DMS79 (cell line): Measurements from ENCODE around the gene CLEC19A.
"Not testable (repeated sequence)": the region's sequence is repeated elsewhere in the genome, so short reads cannot be mapped to it uniquely, and the experiment has no call there.

ENCODE experiments used
- DNase-seq: peaks from one replicate; lab custom pipeline; 2025; lab: John Stamatoyannopoulos, UW

Gene CLEC19A

GRCh38 chr16:19286827-19287226 lies 1.3 kb downstream of the CLEC19A start:
- no peak for DNase-seq

DNA sequence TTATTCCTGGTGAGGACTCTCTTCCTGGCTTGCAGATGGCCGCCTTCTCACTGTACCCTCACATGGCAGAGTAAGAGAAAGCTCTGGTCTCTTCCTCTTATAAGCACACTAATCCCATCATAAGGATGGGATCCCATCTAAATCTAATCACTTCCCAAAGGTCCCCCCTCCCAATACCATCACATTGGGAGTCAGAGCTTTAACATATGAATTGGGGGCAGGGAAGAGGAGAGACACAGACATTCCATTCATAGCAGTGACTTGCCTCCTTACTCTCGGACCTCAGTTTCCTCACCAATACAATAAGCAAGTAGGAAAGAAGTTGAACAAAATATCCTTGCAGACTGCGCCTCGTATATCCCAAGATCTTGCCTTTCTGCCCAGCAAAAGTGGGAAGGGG lies 1.7 kb downstream of the CLEC19A start:
- no peak for DNase-seq

DNA sequence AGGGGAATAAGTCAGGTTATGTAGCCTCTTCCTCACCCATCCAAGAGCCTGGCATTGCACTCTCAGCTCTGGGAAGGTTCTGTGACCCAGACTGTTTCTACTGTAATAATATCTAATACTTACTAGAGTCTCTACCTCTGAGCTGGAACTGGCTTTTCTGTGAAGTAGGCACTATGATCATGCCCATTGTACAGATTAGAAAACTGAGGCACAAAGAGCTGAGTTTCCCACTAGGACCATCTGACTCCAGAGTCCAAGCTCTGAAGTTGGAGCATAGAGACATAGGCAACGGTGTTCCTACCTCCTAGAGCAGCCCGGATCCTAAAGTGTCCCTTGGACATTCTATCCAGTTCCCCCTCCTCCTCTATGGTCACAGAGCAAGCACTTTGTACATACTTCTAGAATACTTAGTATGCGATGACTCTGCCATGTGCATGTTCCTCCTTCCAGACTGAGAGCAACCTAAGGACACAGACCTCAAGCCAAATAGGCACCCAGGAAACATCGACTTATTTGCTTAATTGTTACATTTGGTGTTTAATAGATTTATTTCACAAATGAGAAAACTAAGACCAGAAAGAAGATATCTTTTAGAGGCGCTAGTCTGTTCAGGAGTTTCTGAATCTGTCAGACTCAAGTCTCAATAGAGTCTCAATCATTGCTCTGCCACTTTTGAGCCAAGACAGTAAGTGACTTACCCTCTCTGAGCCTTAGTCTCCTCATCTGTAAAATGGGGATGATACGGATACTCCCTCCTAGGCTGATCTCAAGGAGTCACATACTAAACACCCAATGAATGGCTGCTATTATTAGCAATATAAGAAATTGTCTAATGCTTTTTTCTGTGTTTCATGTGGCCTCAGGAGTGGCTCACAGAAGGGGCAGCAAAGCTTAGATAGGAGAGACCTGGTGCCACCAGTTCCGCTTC lies 3.6 kb downstream of the CLEC19A start:
- DNase-seq, result no peak

DNA sequence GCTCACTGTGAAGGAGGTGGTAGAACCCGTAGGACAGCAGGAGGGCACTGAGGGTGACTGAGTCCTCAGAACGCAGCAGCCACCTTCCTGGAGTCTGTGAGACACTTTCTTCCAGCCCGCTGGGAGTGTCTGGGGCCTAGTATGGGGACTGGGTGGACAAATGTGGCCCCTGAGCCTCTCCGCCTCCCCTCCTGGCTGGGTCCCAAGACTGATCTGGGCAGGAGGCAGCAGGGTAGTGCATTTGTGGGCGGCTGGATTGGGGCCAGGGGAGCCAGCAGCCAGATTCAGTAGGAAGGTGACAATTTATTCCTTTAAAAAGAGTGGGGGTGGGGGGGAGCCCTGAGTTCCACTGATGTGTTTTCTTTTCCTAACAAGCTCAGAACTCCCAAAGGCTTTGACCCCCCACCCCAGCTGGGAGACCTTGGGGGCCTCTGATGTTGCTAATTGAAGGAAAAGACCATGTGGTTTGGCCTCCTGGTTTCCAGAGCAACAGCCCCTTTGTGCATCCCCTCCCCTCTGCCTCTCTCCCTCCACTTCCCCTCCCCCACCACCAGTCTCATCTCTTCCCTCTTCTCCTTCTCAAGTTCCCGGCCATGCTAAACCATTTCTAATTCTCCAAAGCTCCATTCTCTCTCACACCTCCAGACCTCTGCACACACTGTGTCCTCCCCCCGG lies 4.4 kb downstream of the CLEC19A start:
- DNase-seq, result no peak

GRCh38 chr16:19290860-19291259 lies 5.3 kb downstream of the CLEC19A start:
- no peak for DNase-seq

GRCh38 chr16:19291475-19291874 lies 5.9 kb downstream of the CLEC19A start:
- DNase-seq, result no peak

GRCh38 chr16:19292186-19292585 lies 6.7 kb downstream of the CLEC19A start:
- DNase-seq, result no peak

DNA sequence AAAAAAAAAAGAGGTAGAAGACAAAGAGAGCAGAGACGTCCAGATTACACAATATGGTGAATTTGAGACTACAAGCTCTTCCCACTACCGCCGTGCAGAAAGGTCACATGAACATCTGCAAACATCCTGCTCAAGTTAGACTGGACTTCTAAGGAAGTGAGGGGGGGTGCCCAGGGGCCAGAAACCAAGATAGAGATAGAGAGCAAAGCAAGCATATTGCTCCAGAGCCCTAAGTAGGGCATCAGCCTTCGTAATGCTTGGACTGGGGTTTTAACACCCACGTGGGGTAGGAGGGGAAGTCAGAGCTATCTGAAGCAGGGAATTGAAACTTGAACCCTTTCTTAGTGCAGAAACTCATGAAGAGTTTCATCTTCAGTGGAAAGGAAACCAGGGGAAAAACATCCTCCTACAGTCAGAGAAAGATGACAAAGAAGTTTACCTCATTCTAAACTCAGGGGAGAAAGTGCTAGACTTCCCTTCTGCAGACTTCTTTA lies 8.7 kb downstream of the CLEC19A start:
- DNase-seq, result no peak

DNA sequence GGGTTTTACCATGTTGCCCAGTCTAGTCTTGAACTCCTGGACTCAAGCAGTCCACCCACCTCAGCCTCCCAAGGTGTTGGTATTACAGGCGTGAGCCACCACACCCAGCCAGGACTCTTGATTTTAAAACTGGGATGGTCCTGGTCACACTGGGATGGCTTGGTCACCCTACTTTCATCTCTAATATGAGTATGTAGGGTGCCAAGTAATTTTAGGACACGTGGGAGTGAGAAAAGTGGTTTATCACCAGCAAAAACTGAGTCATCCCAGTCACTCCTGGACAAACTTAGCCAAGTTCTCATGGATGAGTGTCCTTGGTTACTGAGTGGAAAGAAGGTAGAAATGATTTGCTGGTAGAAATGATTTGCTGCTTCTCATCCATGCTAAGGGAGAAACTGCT lies 9.9 kb downstream of the CLEC19A start:
- no peak for DNase-seq

- no peak for DNase-seq
Measured at GRCh38 chr16:19297454-19297853, 11.9 kb downstream of the CLEC19A start.

- no peak for DNase-seq
Measured at GRCh38 chr16:19299565-19299964, 14.0 kb downstream of the CLEC19A start.

GRCh38 chr16:19301931-19302330 lies 16.4 kb downstream of the CLEC19A start:
- no peak for DNase-seq

DNA sequence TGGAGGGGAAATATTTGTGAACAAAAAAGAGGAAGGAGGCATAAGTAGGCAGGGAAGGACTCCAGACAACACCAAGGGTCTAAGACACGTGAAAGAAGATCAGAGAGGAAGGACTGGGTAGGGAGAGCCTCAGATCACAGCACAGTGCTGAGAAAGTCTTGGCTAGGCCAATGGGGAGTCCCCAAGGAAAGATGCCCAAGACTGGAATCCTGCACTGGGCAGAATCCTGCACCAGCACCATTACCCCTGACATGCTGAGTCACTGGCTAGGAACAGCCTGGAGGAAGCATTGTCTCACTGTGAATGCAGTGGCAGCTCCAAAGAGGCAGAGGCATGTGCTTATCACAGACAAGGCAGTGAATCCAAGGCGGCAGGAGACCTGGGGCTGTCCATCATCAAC lies 19.2 kb downstream of the CLEC19A start:
- DNase-seq, result no peak

- no peak for DNase-seq
Measured at GRCh38 chr16:19305443-19305842, 19.9 kb downstream of the CLEC19A start.

DNA sequence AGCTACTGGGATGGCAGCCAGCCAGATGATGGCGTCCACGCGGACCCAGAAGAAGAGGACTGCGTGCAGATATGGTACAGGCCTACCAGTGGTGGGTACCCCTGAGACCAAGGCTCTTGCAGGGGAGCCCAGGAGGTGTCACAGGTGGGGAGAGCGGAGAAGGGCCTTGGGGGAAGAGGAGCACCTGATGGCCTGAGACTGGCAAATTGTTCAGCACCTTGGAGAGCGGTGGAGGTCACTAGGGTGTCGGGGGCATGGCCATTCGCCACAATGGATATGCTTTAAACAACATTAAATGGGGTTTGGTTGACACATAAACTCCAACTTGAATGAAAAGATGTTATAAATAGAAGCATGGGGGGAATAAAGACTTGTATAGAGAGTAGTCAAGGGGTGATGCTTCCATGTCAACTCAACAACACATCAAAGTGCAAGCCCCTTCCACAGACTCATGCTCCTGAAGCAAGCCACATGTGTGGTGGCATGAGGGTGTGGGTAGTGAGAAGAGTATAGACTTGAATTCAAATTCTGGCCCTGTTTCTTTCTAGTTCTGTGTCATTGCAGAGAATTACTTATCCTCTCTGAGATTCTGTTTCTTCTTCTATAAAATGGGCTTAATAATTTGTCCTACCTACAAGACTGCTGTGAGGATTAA lies 22.2 kb downstream of the CLEC19A start:
- no peak for DNase-seq

DNA sequence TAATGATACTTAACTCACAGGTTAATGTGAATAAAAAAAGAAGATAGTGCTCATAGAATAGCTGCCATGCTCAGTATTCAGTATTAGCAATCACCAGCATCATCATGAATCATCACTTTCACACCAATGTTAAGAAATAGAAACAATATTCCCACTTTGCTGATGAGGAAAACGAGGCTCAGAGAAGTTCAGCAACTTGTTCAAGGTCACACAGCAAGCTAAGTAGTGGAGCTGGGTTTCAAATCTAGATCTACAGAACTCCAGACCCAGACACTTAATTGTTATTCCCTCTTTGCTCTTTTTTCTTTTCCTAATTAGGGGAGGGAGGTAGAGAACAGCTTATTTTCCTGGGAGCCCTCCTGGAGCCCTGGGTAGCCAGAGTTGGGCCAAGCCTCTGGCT lies 22.9 kb downstream of the CLEC19A start:
- DNase-seq, result no peak

GRCh38 chr16:19309178-19309577 lies 23.6 kb downstream of the CLEC19A start:
- no peak for DNase-seq

- DNase-seq, result no peak
Measured at GRCh38 chr16:19314718-19315425, 29.3 kb downstream of the CLEC19A start.

DNA sequence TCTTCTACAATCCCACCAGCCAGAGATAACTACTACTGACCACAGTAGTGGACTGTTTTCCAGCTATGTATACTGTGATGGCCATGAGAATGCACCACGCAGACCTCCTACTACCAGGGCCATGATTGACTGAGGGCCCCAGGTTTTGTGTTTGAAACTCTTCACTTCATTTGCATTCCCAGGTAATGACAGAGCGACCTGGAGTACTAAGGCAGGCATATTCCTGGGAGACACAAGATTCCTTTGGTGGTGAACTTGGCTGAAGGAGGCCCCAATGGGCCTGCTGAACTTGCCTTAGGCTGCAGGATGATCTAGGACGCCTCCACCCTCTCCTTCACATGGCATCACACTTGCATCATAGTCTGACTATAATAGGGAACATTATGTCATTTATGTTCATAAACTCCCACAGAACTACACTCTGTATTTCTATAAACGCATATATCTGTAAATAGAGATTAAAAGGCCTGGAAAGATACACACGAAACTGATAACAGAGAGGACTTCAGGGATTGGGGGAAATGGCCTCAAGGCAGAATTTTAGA lies 30.4 kb downstream of the CLEC19A start:
- DNase-seq, result no peak

DNA sequence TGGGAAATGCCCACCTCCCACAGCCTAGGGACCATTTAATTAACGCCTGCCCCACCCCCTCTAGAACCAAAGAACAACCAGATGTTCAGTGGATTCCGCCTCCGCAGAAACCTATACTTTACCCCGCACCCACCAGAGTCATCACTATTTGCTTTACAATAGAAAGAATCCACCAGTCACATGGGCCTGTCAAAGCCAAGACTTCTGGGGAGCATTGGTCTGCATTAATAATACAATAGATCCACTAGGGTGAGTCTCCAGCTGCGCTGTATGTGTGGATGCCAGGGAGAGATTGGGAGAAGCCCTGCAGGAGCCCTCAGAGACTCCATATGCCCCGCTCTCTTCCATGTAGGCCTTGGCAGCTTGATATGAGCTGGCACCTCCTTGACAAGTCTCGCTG lies 31.3 kb downstream of the CLEC19A start:
- no peak for DNase-seq

DNA sequence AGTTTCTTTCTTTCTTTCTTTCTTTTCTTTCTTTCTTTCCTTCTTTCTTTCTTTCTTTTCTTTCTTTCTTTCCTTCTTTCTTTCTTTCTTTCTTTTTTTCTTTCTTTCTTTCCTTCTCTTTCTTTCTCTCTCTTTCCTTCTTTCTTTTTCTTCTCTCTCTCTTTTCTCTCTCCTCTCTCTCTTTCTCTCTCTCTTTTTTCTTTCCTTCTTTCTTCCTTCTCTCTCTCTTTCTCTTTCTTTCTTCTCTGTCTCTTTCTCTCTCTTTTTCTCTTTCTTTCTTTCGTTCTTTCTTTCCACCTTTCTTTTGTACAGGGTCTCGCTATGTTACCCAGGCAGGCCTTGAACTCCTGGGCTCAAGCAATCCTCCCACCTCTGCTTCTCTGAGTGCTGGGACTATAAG lies 35.7 kb downstream of the CLEC19A start:
- not testable (repeated sequence) for DNase-seq

- DNase-seq, result no peak
Measured at GRCh38 chr16:19323596-19323995, 38.1 kb downstream of the CLEC19A start.
